Measurements from ENCODE around the gene ST6GALNAC3. TPM values are rescaled to one million over a fixed set of nuclear protein-coding genes. Genes with fewer than 3 reads are reported as not detected.

The ST6GALNAC3 gene
- polyA plus RNA-seq, 1 donor (not counting 4 experiments of a cell fraction or from before 2014, with no cell fraction given): 0.08 TPM

DNA sequence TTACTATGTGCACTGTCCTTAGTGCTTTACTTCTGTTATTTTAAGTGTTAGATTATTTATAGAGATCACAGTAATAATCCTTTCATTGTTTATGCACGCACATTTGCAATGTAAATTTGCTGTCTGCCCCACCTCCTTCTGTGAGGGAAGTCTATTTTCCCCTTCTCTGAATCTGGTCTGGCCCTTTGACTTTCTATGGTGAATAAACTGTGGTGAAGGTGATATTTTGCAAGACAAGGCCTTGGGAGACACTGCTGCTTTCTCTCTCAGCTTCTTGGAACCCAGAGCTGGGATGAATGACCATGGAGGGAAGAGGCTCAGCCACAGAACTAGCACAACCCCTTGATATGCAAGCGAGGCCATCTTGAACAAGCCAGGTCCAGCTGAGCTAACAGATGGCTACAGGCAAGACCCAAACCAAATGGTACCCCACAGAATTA, 156.3 kb downstream of the ST6GALNAC3 start:
- Histone ChIP-seq H3K27ac (ENCODE audit: control insufficient read depth, insufficient read depth, low read length) (no peak overlapping the region), H3K4me1 (ENCODE audit: control insufficient read depth, extremely low read depth, insufficient read depth, low read length) (no peaks in the 10 kb centered on the region), H3K4me2 (ENCODE audit: control insufficient read depth, extremely low read depth, insufficient read depth, low read depth, low read length) (no peak overlapping the region), H3K9ac (ENCODE audit: control insufficient read depth, extremely low read depth, insufficient read depth, low read length) (no peak overlapping the region), H2AFZ (ENCODE audit: control insufficient read depth, low read length) (no peak overlapping the region), H3K36me3 (ENCODE audit: control insufficient read depth in 2 of 2, extremely low read depth in 1 of 2, insufficient read depth in 2 of 2, low read length in 2 of 2) (no peaks in the 10 kb centered on the region), H4K20me1 (ENCODE audit: control insufficient read depth, extremely low read depth, insufficient read depth, low read length) (no peaks in the 10 kb centered on the region), H3K9me1 (ENCODE audit: control insufficient read depth, extremely low read depth, insufficient read depth, low read length) (no peaks in the 10 kb centered on the region), H3K9me3 (ENCODE audit: control insufficient read depth, low read depth, low read length) (no peaks in the 10 kb centered on the region), H3K4me3 (ENCODE audit: control insufficient read depth in 2 of 3, extremely low read depth in 1 of 3, insufficient read depth in 2 of 3, low read depth in 1 of 3, low read length in 3 of 3) (no peak overlapping the region), H3K27me3 (ENCODE audit: control insufficient read depth, extremely low read depth, insufficient read depth, low read length) (no peaks in the 10 kb centered on the region), H3K79me2 (ENCODE audit: control insufficient read depth, insufficient read depth, low read length) (no peaks in the 10 kb centered on the region)
- TF ChIP-seq, protein P1, sequence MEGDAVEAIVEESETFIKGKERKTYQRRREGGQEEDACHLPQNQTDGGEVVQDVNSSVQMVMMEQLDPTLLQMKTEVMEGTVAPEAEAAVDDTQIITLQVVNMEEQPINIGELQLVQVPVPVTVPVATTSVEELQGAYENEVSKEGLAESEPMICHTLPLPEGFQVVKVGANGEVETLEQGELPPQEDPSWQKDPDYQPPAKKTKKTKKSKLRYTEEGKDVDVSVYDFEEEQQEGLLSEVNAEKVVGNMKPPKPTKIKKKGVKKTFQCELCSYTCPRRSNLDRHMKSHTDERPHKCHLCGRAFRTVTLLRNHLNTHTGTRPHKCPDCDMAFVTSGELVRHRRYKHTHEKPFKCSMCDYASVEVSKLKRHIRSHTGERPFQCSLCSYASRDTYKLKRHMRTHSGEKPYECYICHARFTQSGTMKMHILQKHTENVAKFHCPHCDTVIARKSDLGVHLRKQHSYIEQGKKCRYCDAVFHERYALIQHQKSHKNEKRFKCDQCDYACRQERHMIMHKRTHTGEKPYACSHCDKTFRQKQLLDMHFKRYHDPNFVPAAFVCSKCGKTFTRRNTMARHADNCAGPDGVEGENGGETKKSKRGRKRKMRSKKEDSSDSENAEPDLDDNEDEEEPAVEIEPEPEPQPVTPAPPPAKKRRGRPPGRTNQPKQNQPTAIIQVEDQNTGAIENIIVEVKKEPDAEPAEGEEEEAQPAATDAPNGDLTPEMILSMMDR (optimal IDR thresholded peaks at IDR 0.05 in 1 of 3, IDR thresholded peaks at IDR 0.05 in 1 of 3, conservative IDR thresholded peaks at IDR 0.05 in 1 of 3; ENCODE audit: extremely low read depth in 1 of 3, insufficient read depth in 2 of 3, low read length in 3 of 3): no peak
- no peak for TF ChIP-seq EZH2 (IDR thresholded peaks at IDR 0.05; ENCODE audit: low read length)
- dilution Hi-C loops (cut with MboI; ENCODE audit: extremely low pct_ligation_motif_present, low sequenced_read_pairs): no loop called here
- no peak for DNase-seq (ENCODE audit: low read depth, low spot score)
- no peak for FAIRE-seq

DNA sequence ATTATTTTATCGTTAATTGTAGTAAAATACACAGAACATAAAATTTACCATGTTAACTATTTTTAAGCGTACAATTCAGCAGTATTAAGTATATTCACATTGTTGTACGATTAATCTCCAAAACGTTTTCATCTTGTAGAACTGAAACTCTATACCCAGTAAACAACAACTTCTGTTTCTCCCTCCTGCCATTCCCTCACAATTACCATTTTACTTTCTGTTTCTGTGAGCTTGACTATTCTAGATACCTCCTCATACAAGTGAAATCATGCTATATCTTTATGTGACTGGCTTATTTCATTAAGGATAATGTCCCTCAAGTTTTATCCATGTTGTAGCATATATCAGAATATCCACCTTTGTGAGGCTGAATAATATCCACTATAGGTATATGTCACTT, 156.8 kb downstream of the ST6GALNAC3 start:
- H3K27ac ChIP-seq (ENCODE audit: control insufficient read depth, insufficient read depth, low read length): no peak overlapping the region
- no peak for DNase-seq (ENCODE audit: low read depth, low spot score)
- no peak overlapping the region for H3K9ac ChIP-seq (ENCODE audit: control insufficient read depth, extremely low read depth, insufficient read depth, low read length)
- H3K4me2 ChIP-seq (ENCODE audit: control insufficient read depth, extremely low read depth, insufficient read depth, low read depth, low read length): no peak overlapping the region
- H3K79me2 ChIP-seq (ENCODE audit: control insufficient read depth, insufficient read depth, low read length): no peaks in the 10 kb centered on the region
- no peaks in the 10 kb centered on the region for H3K27me3 ChIP-seq (ENCODE audit: control insufficient read depth, extremely low read depth, insufficient read depth, low read length)
- no peaks in the 10 kb centered on the region for H3K36me3 ChIP-seq (ENCODE audit: control insufficient read depth in 2 of 2, extremely low read depth in 1 of 2, insufficient read depth in 2 of 2, low read length in 2 of 2)
- H3K4me3 ChIP-seq (ENCODE audit: control insufficient read depth in 2 of 3, extremely low read depth in 1 of 3, insufficient read depth in 2 of 3, low read depth in 1 of 3, low read length in 3 of 3): no peak overlapping the region
- H3K9me3 ChIP-seq (ENCODE audit: control insufficient read depth, low read depth, low read length): no peaks in the 10 kb centered on the region
- no peaks in the 10 kb centered on the region for H3K9me1 ChIP-seq (ENCODE audit: control insufficient read depth, extremely low read depth, insufficient read depth, low read length)
- no peaks in the 10 kb centered on the region for H3K4me1 ChIP-seq (ENCODE audit: control insufficient read depth, extremely low read depth, insufficient read depth, low read length)
- no peaks in the 10 kb centered on the region for H4K20me1 ChIP-seq (ENCODE audit: control insufficient read depth, extremely low read depth, insufficient read depth, low read length)
- H2AFZ ChIP-seq (ENCODE audit: control insufficient read depth, low read length): no peak overlapping the region
- no peak for TF ChIP-seq EZH2 (IDR thresholded peaks at IDR 0.05; ENCODE audit: low read length)
- TF ChIP-seq, protein P1 (optimal IDR thresholded peaks at IDR 0.05 in 1 of 3, IDR thresholded peaks at IDR 0.05 in 1 of 3, conservative IDR thresholded peaks at IDR 0.05 in 1 of 3; ENCODE audit: extremely low read depth in 1 of 3, insufficient read depth in 2 of 3, low read length in 3 of 3): no peak
- dilution Hi-C loops (cut with MboI; ENCODE audit: extremely low pct_ligation_motif_present, low sequenced_read_pairs): no loop called here
- no peak for FAIRE-seq

Data from keratinocyte (primary cell).